ENCODE results near the gene POLD2. TPM values are rescaled to one million over a fixed set of nuclear protein-coding genes. Genes with fewer than 3 reads are reported as not detected.

Gene POLD2
- total and polyA plus RNA-seq, 2 donors (not counting 3 experiments of a cell fraction or from before 2014, with no cell fraction given) = 96.5 to 122 TPM

- H3K9me3 ChIP-seq (replicated peaks; ENCODE audit: control insufficient read depth, insufficient read depth, low read length) = no peaks in the 10 kb centered on the region
- ChIA-PET CTCF (interaction anchor here (1.6 to 1.8 kb wide), 2 partner anchors 30 to 121 kb away, joined by 5 to 6 read pairs; partner anchors contain the start of gene AEBP1), POLR2A (no interaction called here)
- no TSS peak for BruUV-seq (replicated peaks)
- H3K36me3 ChIP-seq (ENCODE audit: control insufficient read depth in 2 of 2, extremely low read depth in 1 of 2, insufficient read depth in 2 of 2, low read length in 2 of 2) = peaks cover 0 to 21% of the 10 kb centered on the region in 2 experiments
- H3K4me3 ChIP-seq (replicated peaks in 1 of 3; ENCODE audit: insufficient read depth in 1 of 3, low read depth in 1 of 3, low read length in 3 of 3) = no peak overlapping the region
- intact Hi-C loops (cut with micrococcal nuclease) (no loop called here), dilution Hi-C loops (cut with MboI; ENCODE audit: extremely low pct_ligation_motif_present, low sequenced_read_pairs) (no loop called here)
- H3K4me2 ChIP-seq (ENCODE audit: insufficient read depth, low read length) = no peak overlapping the region
- no peaks in the 10 kb centered on the region for H3K27me3 ChIP-seq (ENCODE audit: control insufficient read depth in 2 of 2, insufficient read depth in 2 of 2, low read length in 2 of 2)
- H3K27ac ChIP-seq (ENCODE audit: insufficient read depth, low read depth, low read length) = no peak overlapping the region
- H2AFZ ChIP-seq (ENCODE audit: low read depth, low read length) = no peak overlapping the region
- TF ChIP-seq POLR2A (IDR thresholded peaks at IDR 0.05; ENCODE audit: low read depth, low read length) = no peak
- no peak for TF ChIP-seq FOS (IDR thresholded peaks at IDR 0.05; ENCODE audit: borderline replicate concordance, insufficient read depth, low read length)
- no peak for TF ChIP-seq GATA2 (IDR thresholded peaks at IDR 0.05; ENCODE audit: insufficient read depth, insufficient read length, low read depth, low read length)
- TF ChIP-seq MAX (IDR thresholded peaks at IDR 0.05; ENCODE audit: insufficient read depth, insufficient read length) = no peak
- no peak for TF ChIP-seq EZH2 (IDR thresholded peaks at IDR 0.05; ENCODE audit: borderline replicate concordance, low read depth, low read length, severe bottlenecking)
- no peak for TF ChIP-seq JUN (IDR thresholded peaks at IDR 0.05; ENCODE audit: borderline replicate concordance, insufficient read depth, insufficient read length, low read depth)
- TF ChIP-seq MYC (IDR thresholded peaks at IDR 0.05; ENCODE audit: low read depth, low read length) = no peak
- TF ChIP-seq CTCF (IDR thresholded peaks at IDR 0.05; ENCODE audit: extremely low read depth in 1 of 2, insufficient read depth in 1 of 2, low read depth in 1 of 2, low read length in 2 of 2) = no peak
- no peaks in the 10 kb centered on the region for H3K79me2 ChIP-seq (ENCODE audit: control insufficient read depth, insufficient read depth, low read length)
- no peak for DNase-seq (ENCODE audit: low read depth, low spot score)
- no peak for FAIRE-seq
- peaks cover 27% of the 10 kb centered on the region for H3K4me1 ChIP-seq (ENCODE audit: control insufficient read depth, extremely low read depth, insufficient read depth, low read length)
- no peaks in the 10 kb centered on the region for H3K9me1 ChIP-seq (replicated peaks; ENCODE audit: control insufficient read depth, extremely low read depth, insufficient read depth, low read length)
- no peaks in the 10 kb centered on the region for H4K20me1 ChIP-seq (replicated peaks; ENCODE audit: control insufficient read depth, extremely low read depth, insufficient read depth, low read length)
- no peak overlapping the region for H3K9ac ChIP-seq (replicated peaks; ENCODE audit: extremely low read depth, insufficient read depth, low read length)
These were observed 47.9 kb downstream of the POLD2 start for GRCh38 chr7:44075296-44076075.
